ENCODE results near the gene KIF26B.
"Not testable (repeated sequence)": the region's sequence is repeated elsewhere in the genome, so short reads cannot be mapped to it uniquely, and the experiment has no call there.

KIF26B gene

DNA sequence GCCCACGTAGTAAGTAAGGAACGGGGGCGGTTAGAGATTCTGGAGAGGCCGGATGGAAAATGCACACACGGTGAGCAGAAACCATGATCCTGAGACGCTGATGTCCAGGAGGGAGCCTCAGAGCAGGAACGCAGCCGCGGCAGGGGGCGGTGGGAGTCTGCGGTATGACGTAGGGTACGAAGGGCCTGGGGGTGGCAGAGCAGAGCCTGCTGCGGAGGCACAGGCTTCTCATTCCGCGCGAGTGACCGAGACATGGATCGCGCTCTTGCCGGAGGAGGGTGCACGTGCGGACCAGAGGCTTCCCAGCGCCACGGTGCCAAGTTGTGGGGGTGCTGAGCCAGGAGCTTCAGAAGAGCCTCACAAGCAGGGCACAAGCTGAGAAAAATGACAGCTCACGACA, 176.2 kb downstream of the KIF26B start:
- no peak for DNase-seq

GRCh38 chr1:245332085-245332484, 177.3 kb downstream of the KIF26B start:
- DNase-seq, result no peak

- DNase-seq, result no peak
Measured at GRCh38 chr1:245332513-245332912, 177.7 kb downstream of the KIF26B start.

DNA sequence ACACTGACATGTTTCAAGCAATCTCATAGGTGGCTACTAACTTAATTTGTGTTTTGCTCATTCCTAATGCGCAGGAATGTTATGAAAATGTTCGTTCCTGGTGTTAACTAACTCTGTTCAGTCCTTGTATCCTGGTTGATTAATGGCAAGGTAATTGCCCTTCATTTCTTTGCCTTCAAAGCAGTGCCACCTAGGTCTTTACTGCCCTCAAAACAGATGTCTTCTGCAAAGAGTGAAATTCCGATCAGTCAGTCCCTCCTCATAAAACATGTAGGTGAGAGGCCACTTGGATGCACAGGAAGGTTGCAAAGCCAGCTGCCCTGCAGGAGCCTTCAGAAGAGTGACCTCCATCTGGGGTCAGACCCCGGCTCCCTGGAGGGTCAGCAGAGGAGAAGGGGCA, 179.4 kb downstream of the KIF26B start:
- DNase-seq, result no peak

DNA sequence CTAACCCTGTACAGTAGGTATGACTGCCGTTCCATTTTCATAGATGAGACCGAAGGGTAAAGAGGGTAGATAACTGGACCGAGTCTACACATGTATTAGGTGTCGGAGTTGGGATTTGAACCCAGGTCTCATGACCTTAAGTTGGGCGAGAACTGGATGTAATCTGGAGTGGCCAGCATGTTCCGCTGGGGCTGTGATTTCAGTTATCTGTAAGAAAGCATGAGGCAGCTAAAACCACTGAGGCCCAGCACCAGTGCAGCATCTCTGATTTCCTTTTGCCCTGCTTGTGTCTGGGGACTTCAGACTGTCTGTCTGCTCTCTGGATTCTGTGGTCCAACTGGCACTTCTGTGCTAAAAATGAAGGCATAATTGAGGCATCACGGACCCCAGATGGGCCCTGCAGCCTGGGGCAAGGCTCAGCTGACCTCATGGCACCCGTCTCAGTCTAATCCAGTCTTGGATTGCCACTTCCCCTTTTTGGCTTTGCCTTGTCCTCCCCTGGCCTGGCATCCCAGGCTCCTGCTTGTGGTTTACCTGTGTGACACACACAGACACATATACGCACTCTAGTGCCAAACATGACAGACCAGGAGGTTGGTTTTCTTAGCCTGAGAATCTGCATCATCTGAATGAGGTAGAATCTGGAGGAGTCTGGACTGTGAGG, 180.2 kb downstream of the KIF26B start:
- DNase-seq, result no peak

DNA sequence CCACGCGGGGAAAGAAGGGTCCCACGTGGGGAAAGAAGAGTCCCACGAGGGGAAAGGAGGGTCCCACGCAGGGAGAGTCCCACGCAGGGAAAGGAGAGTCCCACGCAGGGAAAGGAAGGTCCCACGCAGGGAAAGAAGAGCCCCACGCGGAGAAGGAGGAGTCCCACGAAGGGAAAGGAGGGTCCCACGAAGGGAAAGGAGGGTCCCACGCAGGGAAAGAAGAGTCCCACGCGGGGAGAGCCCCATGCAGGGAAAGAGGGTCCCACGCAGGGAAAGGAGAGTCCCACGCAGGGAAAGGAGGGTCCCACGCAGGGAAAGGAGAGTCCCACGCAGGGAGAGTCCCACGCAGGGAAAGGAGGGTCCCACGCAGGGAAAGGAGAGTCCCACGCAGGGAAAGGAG, 180.9 kb downstream of the KIF26B start:
- DNase-seq, result not testable (repeated sequence)

GRCh38 chr1:245336149-245336983, 181.6 kb downstream of the KIF26B start:
- no peak for DNase-seq

GRCh38 chr1:245336984-245337355, 182.2 kb downstream of the KIF26B start:
- not testable (repeated sequence) for DNase-seq

- DNase-seq, result no peak
Measured at GRCh38 chr1:245337829-245338484, 183.2 kb downstream of the KIF26B start.

GRCh38 chr1:245338485-245338877, 183.7 kb downstream of the KIF26B start:
- DNase-seq, result no peak

DNA sequence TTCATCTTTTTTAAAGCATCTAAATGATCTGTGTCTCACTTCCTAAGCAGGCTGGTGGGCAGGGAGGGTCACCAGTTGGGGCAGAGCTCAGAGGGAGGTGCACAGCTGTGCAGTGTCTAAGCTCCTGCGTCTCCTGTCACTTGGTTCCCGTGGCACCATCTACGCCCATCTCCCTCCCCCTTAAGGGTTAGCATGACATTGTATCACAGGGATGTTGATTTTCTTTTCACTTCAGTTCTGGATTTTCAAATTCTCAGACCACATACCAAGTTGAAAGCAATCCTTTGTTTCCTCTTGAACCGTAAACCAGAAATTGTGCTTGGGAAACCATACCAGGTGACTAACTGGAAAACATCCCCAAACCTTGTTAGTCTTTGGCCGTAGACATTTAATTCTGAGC, 187.0 kb downstream of the KIF26B start:
- DNase-seq, result no peak

DNA sequence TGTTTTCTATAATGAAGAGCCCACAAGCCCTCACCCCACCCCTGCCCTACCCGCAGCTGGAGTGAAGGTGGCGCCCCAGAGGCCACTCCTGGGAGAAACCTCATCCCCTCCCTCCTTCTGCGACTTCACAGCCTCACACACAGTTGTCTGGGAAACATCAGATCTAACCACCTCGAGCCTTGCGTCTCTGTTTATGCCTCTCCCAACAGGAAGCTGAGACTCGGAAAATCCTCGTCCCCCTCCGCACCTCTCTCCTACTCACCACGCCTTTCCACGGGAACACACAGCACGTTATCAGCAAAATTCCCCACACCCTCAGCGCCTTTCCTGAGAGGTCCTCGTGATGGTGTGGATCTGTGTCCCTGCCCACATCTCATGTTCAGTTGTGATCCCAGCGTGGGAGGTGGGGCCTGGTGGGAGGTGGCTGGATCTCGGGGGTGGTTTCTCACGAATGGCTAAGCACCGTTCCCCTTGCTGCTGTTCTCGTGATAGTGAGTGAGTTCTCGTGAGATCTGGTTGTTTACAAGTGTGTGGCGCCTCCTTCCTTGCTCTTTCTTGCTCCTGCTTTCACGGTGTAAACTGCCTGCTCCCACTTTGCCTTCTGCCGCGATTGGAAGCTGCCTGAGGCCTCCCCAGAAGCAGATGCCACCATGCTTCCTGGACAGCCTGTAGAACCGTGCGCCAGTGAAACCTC, 190.6 kb downstream of the KIF26B start:
- DNase-seq, result no peak

- DNase-seq, result no peak
Measured at GRCh38 chr1:245348626-245349025, 193.8 kb downstream of the KIF26B start.

- DNase-seq, result no peak
Measured at GRCh38 chr1:245353411-245353810, 198.6 kb downstream of the KIF26B start.

DNA sequence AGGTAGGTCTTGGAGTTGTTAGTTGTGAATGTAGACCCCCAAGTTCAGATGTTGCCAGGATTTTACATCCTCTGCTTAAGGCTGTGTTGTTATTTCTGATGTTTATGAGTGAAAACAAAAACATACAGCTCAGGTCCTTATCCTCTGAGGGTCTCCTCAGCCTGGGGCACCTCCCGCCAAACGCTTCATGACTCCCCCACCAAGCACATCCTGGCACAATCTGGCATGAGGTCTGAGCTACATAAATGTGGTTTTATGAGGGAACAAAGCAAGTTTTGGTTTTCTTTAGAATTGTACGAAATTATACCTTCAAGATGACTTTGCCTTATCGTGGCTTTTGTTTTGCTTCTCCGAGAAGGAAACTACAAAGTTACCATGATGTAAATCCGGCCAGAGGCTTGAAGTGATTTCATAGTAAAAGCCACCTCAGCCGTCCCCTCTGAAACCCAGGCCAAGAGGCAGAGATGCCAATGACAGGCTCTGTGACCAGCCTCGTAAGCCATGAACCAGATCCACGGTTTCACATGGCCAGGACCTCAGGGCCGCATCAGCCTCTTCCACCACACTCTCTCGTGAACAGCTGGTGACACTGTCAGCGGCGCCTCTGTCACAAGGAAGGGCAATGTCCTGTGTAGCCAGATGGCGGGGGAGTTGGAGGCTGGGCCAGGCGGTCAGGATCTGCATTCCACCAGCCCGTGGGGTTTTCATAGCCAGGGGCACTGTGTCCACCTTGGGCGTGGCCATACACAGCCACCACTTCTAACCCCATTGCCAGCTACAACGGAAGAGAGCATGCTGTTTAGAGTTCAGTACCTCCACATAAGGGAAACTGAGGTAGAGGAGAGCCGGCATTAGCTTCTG, 199.4 kb downstream of the KIF26B start:
- DNase-seq, result no peak

DNA sequence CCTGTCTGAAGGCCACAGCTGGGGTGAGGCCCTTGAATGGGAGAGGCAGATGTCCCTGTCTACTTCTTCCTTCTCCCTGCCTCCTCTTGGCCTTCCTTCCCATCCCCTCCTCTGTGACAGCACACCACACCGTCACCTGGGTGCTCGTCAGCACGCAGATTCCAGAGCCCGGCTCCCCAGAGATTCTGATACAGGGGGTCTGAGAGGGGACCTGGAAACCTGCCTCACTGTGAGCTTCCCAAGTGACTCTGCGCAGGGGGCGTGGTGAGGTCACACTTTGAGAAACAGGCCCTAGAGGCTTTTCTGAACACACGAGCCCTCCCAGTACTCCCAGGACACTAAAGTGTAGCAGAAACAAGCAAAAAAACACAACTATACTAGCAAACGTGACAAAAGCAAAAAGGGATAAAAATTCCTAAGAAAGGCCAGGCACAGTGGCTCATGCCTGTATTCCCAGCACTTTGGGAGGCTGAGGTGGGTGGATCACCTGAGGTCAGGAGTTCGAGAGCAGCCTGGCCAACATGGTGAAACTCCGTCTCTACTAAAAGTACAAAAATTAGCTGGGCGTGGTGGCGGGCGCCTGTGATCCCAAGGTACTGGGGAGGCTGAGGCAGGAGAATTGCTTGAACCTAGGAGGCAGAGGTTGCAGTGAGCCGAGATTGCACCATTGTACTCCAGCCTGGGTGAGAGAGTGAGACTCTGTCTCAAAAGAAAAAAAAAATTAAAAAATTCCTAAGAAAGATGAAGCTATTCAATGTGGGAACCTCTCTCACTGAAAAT, 201.3 kb downstream of the KIF26B start:
- DNase-seq, result not testable (repeated sequence)

DNA sequence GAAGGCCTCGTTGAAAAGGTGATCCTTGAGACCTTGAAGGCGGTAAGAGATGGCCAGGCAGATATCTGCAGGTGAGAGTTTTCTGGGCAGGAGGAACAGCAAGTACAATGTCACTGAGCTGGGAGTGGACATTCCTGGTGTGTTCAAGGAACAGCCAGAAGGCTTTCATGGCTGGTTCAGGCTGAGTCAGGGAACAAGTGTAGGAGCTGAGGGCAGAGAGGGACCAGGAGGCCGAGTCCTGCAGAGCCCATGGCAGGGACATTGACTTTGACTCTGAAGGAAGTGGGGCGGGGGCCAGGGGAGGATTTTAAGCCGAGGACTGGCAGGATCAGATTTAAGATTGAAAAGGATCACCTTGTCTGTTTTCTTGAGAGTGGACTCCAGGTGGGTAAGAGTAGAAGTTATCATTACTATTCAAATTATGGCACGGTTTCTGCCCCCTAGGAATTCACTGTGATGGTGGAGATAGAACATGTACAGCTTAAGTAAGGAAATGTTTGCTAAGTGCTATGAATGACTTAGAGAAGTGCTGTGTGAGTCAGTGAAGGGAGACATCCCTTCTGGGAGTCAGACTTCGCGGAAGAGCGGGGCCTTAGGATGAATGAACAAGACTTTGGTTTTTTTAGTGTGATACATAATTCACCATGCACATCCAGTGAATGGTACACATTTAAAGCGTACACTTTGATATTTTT, 202.3 kb downstream of the KIF26B start:
- no peak for DNase-seq

DNA sequence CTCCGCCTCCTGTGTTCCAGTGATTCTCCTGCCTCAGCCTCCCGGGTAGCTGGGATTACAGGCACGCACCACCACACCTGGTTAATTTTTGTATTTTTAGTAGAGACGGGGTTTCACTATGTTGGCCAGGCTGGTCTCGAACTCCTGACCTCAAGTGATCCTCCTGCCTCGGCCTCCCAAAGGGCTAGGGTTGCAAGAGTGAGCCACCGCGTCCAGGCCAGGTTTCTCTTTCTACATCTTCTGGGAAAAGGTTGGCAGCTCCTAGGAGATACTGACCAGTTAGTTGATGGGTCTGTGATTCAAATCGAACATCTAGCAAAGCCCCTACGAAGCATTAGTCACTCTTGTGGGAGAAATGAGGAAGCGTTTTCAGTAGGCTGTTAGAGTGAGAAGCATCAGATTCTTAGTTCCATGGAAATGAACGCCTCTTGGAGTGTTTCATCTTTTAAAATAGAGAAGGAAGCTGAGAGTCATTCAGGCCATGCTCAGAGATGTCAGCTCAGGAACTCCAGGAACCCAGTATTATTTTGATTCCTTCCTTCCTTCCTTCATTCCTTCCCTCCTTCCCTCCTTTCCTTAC, 204.4 kb downstream of the KIF26B start:
- DNase-seq, result not testable (repeated sequence)

GRCh38 chr1:245361065-245361464, 206.3 kb downstream of the KIF26B start:
- DNase-seq, result no peak

GRCh38 chr1:245361951-245362350, 207.2 kb downstream of the KIF26B start:
- no peak for DNase-seq
